ENCODE measurements around the gene METTL23. TPM values are rescaled to one million over a fixed set of nuclear protein-coding genes. Genes with fewer than 3 reads are reported as not detected.

METTL23 gene
- total RNA-seq, 4 donors from 2014 or later: 33.6 to 58.3 (median 51.3) TPM

- H3K27ac ChIP-seq: peak overlapping the region; percentile 33 to 78 (median 77)
- no peaks in the 10 kb centered on the region for H3K9me3 ChIP-seq
- TF ChIP-seq CTCF (IDR thresholded peaks at IDR 0.05): no peak
- no peak for TF ChIP-seq POLR2A (IDR thresholded peaks at IDR 0.05)
- peak in 1 of 2 donors; percentile 62 for DNase-seq
- 83 to 84% methylated on average over 10 of the region's 10 CpGs for WGBS, 2 donors
- intact Hi-C loops (cut with DNase I): no loop called here
- H3K36me3 ChIP-seq: no peaks in the 10 kb centered on the region
- peaks cover 46 to 66% of the 10 kb centered on the region in 2 donors for H3K4me1 ChIP-seq
- H3K27me3 ChIP-seq: no peaks in the 10 kb centered on the region
- no peak overlapping the region for H3K4me3 ChIP-seq (replicated peaks in 1 of 3)
These were observed 23.6 kb upstream of the METTL23 start for GRCh38 chr17:76702941-76703637.

- H3K4me3 ChIP-seq (replicated peaks in 1 of 3): no peak overlapping the region
- no peak overlapping the region for H3K27ac ChIP-seq
- no peaks in the 10 kb centered on the region for H3K36me3 ChIP-seq
- intact Hi-C loops (cut with DNase I): no loop called here
- H3K4me1 ChIP-seq: peaks cover 55 to 60% of the 10 kb centered on the region in 2 donors
- TF ChIP-seq CTCF (IDR thresholded peaks at IDR 0.05) (no peak), POLR2A (IDR thresholded peaks at IDR 0.05) (no peak)
- H3K9me3 ChIP-seq: no peaks in the 10 kb centered on the region
- WGBS, 2 donors: 67 to 76% methylated on average over 4 of the region's 4 CpGs
- no peak for DNase-seq
- H3K27me3 ChIP-seq: no peaks in the 10 kb centered on the region
These were observed 21.8 kb upstream of the METTL23 start for GRCh38 chr17:76704805-76705204.

DNA sequence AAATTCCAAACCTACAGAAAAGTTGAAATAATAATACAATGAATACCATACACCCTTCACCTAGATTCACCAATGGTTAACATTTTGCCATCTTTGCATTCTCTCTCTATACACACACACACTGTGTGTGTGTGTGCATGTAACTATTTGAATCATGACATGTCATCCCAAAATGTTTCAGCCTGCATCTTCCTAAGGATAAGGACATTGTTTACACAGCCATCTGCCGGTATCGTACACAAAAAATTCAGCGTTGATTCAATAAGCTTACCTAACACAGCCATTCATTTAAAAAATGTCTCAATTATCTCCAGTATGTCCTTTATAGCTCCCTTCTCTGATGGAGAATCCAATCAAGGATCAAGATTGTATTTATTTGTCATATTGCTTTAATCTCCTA, 19.8 kb upstream of the METTL23 start:
- H3K27ac ChIP-seq: no peak overlapping the region
- H3K4me1 ChIP-seq: peaks cover 46 to 49% of the 10 kb centered on the region in 2 donors
- no peak overlapping the region for H3K4me3 ChIP-seq (replicated peaks in 1 of 3)
- 97 to 100% methylated on average over 3 of the region's 3 CpGs for WGBS, 2 donors
- no peaks in the 10 kb centered on the region for H3K9me3 ChIP-seq
- no peak for DNase-seq
- no peaks in the 10 kb centered on the region for H3K36me3 ChIP-seq
- intact Hi-C loops (cut with DNase I): no loop called here
- TF ChIP-seq CTCF (IDR thresholded peaks at IDR 0.05) (no peak), POLR2A (IDR thresholded peaks at IDR 0.05) (no peak)
- H3K27me3 ChIP-seq: no peaks in the 10 kb centered on the region

DNA sequence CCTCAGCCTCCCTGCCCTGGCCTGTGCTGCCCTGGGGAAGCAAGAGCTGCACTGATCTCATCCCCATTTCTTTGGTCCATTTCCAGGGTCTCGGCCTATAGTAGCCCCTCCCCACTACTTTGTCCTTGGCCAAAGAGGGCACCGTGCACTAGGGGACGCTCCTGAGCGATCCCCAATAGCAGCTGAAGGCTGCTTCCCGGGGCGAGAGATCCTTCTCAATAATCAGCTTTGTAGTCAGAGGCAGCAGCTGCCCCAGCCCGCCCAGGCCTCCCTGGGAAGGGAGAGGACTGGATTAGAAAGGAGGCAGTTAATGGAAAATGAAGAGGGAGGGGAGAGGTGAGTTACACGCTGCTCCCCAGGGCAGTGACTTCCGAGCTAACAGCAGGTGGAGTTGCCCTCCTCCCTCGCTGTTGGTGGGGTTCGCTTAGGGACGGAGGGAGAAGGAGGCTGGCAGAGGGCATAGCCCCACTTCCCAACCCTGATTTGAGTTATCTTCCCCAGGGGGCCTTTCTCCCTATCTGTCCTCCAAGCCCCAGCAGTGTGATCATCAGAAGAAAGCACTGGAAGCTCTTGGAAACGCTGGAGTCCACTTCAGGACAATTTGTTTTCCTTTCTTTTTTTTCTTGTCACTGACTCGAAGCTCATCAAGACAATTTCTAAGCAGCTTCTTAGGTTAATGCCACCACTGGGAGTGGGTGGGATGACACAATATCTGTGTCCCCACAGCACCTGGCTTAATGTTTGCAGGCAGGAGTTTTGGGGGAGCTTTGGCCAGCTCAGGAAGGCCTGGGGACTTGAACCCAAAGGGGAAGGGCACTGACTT, 18.4 kb upstream of the METTL23 start:
- intact Hi-C loops (cut with DNase I): no loop called here
- TF ChIP-seq CTCF (IDR thresholded peaks at IDR 0.05) (peak in 2 of 6 experiments; percentile 17 to 36), POLR2A (IDR thresholded peaks at IDR 0.05) (no peak)

More for the DNA sequence above, 18.4 kb upstream of the METTL23 start:
- WGBS, 2 donors: 42 to 52% methylated on average over 14 of the region's 14 CpGs
- DNase-seq: peak in 1 of 2 donors; percentile 35
- peak overlapping the region in 1 of 3 donors; percentile 2 for H3K4me3 ChIP-seq (replicated peaks in 1 of 3)
- H3K4me1 ChIP-seq: peaks cover 32 to 43% of the 10 kb centered on the region in 2 donors
- H3K36me3 ChIP-seq: no peaks in the 10 kb centered on the region
- no peaks in the 10 kb centered on the region for H3K9me3 ChIP-seq
- H3K27me3 ChIP-seq: no peaks in the 10 kb centered on the region
- H3K27ac ChIP-seq: peak overlapping the region; percentile 97 to 98 (median 98)

All from thyroid gland (tissue), 4 donors.